Measurements from ENCODE around the gene CNTLN. TPM values are rescaled to one million over a fixed set of nuclear protein-coding genes. Genes with fewer than 3 reads are reported as not detected.

The CNTLN gene
- total and polyA plus RNA-seq, 2 of the 8 experiments (the other 6 are each of a cell fraction or from before 2014, with no cell fraction given) = 4.8 to 10.8 TPM

- TF ChIP-seq CTBP2 (IDR thresholded peaks at IDR 0.05; ENCODE audit: borderline replicate concordance, insufficient read depth, insufficient read length, low read length) = no peak
- TF ChIP-seq MAFK (IDR thresholded peaks at IDR 0.05; ENCODE audit: low read depth, low read length) = no peak
- no peak for TF ChIP-seq TEAD4 (IDR thresholded peaks at IDR 0.05; ENCODE audit: low read depth, low read length)
- TF ChIP-seq SP2 (IDR thresholded peaks at IDR 0.05; ENCODE audit: low read length) = no peak
- TF ChIP-seq CBX8 (IDR thresholded peaks at IDR 0.05; ENCODE audit: borderline replicate concordance, low read depth, low read length) = no peak
- no peak for TF ChIP-seq JUND (IDR thresholded peaks at IDR 0.05; ENCODE audit: low read length)
- TF ChIP-seq CREB1 (IDR thresholded peaks at IDR 0.05) = no peak
- TF ChIP-seq TCF12 (IDR thresholded peaks at IDR 0.05; ENCODE audit: low read depth, low read length) = no peak
- TF ChIP-seq GABPA (IDR thresholded peaks at IDR 0.05; ENCODE audit: borderline replicate concordance, insufficient read depth, low read length) = no peak
- TF ChIP-seq KDM1A (IDR thresholded peaks at IDR 0.05; ENCODE audit: borderline replicate concordance, low read length) = no peak
- TF ChIP-seq KDM4A (IDR thresholded peaks at IDR 0.05; ENCODE audit: low read depth, low read length, severe bottlenecking) = no peak
- no peak for TF ChIP-seq KDM5A (IDR thresholded peaks at IDR 0.05; ENCODE audit: low read length)
- TF ChIP-seq JUN (IDR thresholded peaks at IDR 0.05; ENCODE audit: low read depth, low read length) = no peak
- TF ChIP-seq TBP (IDR thresholded peaks at IDR 0.05; ENCODE audit: low read depth, low read length) = peak; percentile 67; the same call in 1 of the 2 replicates
- TF ChIP-seq RBBP5 (IDR thresholded peaks at IDR 0.05; ENCODE audit: borderline replicate concordance, low read depth, low read length) = peak; percentile 94; the same call in 1 of the 2 replicates
- TF ChIP-seq TAF7 (optimal IDR thresholded peaks at IDR 0.05; ENCODE audit: borderline replicate concordance, low read depth, low read length) = peak; percentile 37
- TF ChIP-seq RNF2 (IDR thresholded peaks at IDR 0.05; ENCODE audit: borderline replicate concordance, low read depth, low read length, missing control alignments, poor library complexity, severe bottlenecking) = peak; percentile 50
- TF ChIP-seq BACH1 (IDR thresholded peaks at IDR 0.05; ENCODE audit: low read length) = no peak
- no peak for TF ChIP-seq SP1 (IDR thresholded peaks at IDR 0.05; ENCODE audit: low read depth, low read length)
- no peak for TF ChIP-seq CHD1 (IDR thresholded peaks at IDR 0.05; ENCODE audit: low read depth, low read length)
- TF ChIP-seq, protein P1, sequence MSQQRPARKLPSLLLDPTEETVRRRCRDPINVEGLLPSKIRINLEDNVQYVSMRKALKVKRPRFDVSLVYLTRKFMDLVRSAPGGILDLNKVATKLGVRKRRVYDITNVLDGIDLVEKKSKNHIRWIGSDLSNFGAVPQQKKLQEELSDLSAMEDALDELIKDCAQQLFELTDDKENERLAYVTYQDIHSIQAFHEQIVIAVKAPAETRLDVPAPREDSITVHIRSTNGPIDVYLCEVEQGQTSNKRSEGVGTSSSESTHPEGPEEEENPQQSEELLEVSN (IDR thresholded peaks at IDR 0.05) = peak; percentile 100
- no peak; the same call in 1 of the 2 replicates for TF ChIP-seq SP4 (IDR thresholded peaks at IDR 0.05; ENCODE audit: low read length)
- peak in 1 of 2 experiments; percentile 33; a peak in 1 of 4 replicates for TF ChIP-seq HDAC2 (IDR thresholded peaks at IDR 0.05; ENCODE audit: borderline replicate concordance in 1 of 2, low read depth in 2 of 2, low read length in 2 of 2)
- TF ChIP-seq SIRT6 (IDR thresholded peaks at IDR 0.05; ENCODE audit: low read length) = no peak
Measured at GRCh38 chr9:17134396-17135294, at the start of gene CNTLN (continued).
